Right forelimb (tissue), 1 donor: ENCODE data around the gene GYPB.
"Not testable (repeated sequence)": the region's sequence is repeated elsewhere in the genome, so short reads cannot be mapped to it uniquely, and the experiment has no call there.

Experiments
- DNase-seq: peaks from one replicate; pipeline ENCODE4 v3.0.0-alpha.2; 2018

The GYPB gene

GRCh38 chr4:144008602-144009001 is 10.6 kb downstream of the GYPB start:
- DNase-seq = not testable (repeated sequence)

GRCh38 chr4:144007960-144008359 is 11.2 kb downstream of the GYPB start:
- DNase-seq = not testable (repeated sequence)

DNA sequence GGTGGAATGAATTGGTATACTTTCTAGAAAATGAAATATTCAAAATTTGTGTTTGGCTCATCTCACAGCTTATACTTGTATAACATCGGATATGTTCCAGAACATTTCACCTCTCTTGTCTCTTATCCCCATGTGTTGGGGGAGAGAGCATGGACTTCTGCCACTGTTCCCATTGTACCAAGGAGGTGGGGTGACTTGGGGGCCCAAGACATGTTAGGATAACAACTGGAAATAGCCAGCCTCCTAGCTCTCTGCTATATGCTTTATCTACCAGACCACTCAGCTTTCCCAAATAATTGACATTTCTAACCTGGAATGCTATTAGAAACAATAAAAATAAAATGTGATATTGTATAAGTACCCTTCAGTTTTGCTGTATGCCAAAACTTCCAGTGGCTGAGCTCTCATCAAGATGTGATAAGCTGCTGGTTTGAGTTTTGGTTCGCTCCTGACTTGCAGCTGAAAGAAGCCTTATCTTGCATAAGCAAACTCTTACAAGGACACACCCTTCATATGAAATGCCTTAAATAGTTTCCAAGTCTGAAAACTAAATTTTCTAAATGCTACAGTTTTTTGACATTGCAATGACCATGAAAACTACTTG is 12.9 kb downstream of the GYPB start:
- not testable (repeated sequence) for DNase-seq

- DNase-seq = not testable (repeated sequence)
Measured at GRCh38 chr4:144005558-144005953, 13.6 kb downstream of the GYPB start.

GRCh38 chr4:144004868-144005557 is 14.2 kb downstream of the GYPB start:
- DNase-seq = not testable (repeated sequence)

DNA sequence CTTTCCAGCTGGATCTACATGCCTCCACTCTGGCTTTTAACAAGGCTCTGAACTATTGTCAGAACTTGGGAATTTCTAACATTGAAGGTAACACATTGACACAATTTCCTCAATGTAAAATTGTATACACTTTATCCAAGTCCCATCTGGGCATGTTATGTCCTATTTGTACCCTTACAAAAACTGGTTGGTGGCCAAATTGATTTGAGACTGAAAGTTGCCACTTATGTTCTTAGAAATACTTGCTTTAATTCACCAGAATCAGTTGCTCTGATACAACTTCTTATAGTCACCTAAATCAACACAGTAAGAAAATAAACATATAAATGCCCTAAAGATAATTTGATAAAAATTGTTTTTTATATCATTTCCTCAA is 15.3 kb downstream of the GYPB start:
- not testable (repeated sequence) for DNase-seq

GRCh38 chr4:144003205-144003889 is 15.8 kb downstream of the GYPB start:
- DNase-seq = not testable (repeated sequence)

DNA sequence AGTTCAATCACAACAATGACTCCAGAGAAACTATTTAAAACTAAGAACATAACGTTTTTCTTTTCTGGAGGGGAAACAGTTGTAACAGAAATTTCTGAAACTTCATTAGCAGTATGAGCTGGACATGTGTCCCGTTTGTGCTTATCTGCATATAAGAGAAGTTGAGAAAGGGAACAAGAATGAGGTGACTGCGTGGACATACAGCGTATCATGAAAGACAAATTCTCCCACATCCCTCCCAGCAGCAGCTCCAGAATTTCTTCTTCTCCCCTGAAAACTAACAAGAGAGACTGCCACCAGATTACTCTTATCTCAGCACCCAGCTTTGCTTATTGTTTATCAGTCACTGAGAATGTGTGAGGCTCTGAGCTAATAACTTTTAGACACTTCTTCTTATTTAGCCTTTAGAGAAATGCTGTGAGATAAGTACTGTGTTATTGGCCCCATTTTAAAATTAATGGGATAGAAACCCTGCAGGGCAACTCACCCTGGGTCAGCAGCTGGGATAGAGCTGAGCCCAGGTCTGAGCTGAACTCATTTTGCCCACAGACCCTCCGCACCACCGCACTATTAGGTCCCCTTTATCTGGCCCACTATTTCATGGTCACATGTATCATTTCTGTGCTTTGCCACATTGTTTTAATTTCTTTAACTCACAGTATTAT is 18.7 kb downstream of the GYPB start:
- not testable (repeated sequence) for DNase-seq

DNA sequence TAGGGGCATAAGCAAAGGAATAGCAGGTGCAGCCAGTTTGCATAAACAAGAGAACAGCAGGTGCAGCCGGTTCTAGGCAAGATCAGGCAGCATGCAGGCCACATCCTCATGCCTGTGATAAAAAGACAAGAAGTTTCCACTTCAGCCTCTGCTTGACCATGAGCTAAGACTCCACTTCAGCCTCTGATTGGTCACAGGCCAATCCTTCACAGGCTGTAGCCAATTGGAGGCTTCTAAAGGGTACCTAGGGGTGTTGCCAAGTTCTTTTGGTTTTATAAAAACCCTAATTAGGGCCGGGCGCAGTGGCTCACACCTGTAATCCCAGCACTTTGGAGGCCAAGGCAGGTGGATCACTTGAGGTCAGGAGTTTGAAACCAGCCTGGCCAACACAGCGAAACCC is 23.0 kb downstream of the GYPB start:
- DNase-seq = not testable (repeated sequence)

GRCh38 chr4:143991761-143992160 is 27.4 kb downstream of the GYPB start:
- DNase-seq = not testable (repeated sequence)

GRCh38 chr4:143990717-143991116 is 28.5 kb downstream of the GYPB start:
- not testable (repeated sequence) for DNase-seq

DNA sequence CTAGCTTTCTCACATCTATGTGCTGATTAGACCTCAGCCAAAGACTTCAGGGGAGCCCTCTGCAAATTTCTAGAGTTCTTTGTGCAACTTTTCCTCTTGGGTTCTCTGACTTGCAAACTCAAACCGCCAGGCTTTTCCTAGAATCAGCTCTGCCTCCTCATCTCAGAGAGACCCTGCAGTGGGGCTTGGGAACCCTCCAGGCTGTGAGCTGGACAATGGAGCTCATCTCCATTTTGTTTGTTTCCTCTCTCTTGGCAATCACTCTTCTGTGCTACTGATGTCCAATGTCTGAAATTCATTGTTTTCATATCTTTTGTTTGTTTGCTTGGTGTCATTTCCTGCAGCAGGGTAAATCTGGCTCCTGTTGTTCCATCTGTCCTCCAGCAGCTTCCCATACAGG is 33.0 kb downstream of the GYPB start:
- no peak for DNase-seq

DNA sequence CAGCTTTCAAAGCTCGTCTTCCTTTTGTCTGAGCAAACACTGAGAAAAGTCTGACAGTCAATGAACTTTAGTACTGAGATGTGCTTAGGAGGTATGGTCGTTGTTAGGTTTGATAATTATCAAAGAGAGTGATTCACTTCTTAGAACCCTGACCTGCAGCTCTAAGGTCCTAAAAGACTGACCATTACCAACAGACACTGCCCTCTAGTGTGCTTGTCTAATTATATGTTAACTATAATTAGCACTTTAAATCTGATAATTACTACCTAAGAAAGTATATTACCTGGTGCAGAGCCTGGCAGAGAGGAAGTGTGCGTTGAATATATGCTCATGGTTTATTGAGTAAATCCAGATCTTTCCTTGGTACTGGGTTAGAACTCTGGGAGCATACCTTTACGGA is 38.4 kb downstream of the GYPB start:
- not testable (repeated sequence) for DNase-seq

- not testable (repeated sequence) for DNase-seq
Measured at GRCh38 chr4:143975527-143975926, 43.7 kb downstream of the GYPB start.

DNA sequence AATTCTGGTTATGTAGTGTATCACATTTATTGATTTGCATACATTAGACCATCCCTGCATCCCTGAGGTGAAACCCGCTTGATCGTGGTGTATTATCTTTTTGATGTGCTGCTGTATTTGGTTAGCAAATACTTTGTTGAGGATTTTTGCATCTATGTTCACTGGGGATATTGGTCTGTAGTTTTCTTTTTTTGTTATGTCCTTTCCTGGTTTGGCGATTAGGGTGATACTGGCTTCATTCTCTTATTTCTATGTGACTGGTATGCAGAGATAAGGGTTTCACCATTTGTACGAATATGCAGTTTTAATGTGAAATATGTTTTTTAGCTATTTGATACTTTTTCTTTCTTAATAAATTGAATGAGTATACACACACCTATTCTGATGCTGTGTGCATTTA is 45.2 kb downstream of the GYPB start:
- DNase-seq = not testable (repeated sequence)

DNA sequence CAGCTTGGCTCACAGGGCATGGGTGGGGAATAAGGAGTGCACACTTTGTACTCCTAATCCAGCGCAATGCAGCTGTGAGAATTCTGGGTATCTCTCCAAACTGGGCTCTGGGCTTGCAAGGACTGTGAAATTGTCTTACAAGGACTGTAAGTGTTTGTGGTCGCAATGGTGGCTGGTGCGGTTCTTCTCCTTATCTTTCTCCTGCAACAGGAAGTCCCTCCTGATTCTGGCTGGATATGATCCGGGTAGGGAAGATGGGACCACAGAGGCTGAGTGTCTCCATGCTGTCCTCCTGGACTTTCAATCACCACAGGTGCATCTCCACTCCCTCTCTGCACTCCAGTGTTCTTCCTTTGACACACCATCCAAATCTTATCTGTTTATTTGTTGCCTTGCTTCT is 58.1 kb downstream of the GYPB start:
- DNase-seq = no peak

GRCh38 chr4:143955306-143955705 is 63.9 kb downstream of the GYPB start:
- not testable (repeated sequence) for DNase-seq

GRCh38 chr4:143951458-143951972 is 67.7 kb downstream of the GYPB start:
- DNase-seq = not testable (repeated sequence)

GRCh38 chr4:143950967-143951366 is 68.2 kb downstream of the GYPB start:
- DNase-seq = not testable (repeated sequence)

GRCh38 chr4:143950185-143950584 is 69.0 kb downstream of the GYPB start:
- DNase-seq = not testable (repeated sequence)

DNA sequence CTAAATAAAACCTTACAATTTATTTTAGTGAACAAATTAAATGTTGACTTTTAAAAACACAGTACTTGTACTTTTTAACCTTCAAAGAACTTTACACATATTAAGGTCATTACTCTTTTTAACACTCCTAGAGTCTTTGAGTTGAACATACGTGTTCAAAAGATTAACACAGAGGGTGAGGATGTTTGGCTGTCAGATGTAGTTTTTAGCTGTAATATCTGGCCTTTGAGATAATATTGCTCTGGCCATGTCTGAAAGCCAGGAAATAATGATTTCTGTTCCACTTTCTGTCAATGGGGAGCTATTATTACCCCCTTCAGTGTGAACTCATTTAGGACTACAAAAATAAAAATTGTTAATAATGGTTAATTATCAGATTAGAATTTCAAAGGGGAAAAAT is 71.7 kb downstream of the GYPB start:
- DNase-seq = not testable (repeated sequence)
